Breast epithelium (tissue), 4 donors: Measurements from ENCODE around the gene VWF. TPM values are rescaled to one million over a fixed set of nuclear protein-coding genes. Genes with fewer than 3 reads are reported as not detected.

Experiments used
- DNase-seq, 2 donors: peaks; one replicate each; pipeline ENCODE4 v3.0.0-alpha.2; 2019; ENCODE audit warnings: low spot score in 2 of 2
- H3K27ac ChIP-seq, 2 donors: fragments of 200-600 bp; sonication (generic) in 1 of 2; one replicate each; pipeline ENCODE4 v1.5.1; 2016 to 2019; ENCODE audit warnings: mild to moderate bottlenecking in 1 of 2
- H3K27me3 ChIP-seq, 2 donors: fragments of 200-600 bp; sonication (generic) in 1 of 2; one replicate each; pipeline versions ENCODE4 v1.5.1 to v1.6.0; 2017 to 2019; ENCODE audit warnings: control low read depth in 1 of 2, mild to moderate bottlenecking in 1 of 2
- H3K36me3 ChIP-seq: fragments of 200-600 bp; one replicate; pipeline ENCODE4 v1.5.1; 2019
- H3K4me1 ChIP-seq, 2 donors: fragments of 200-600 bp; sonication (generic); one replicate each; pipeline ENCODE4 v1.5.1; 2016 to 2019; ENCODE audit warnings: control low read depth in 1 of 2
- H3K4me3 ChIP-seq, 3 donors: fragments of 200-600 bp; sonication (generic); 1 replicate in 2 of 3; 2 replicates in 1 of 3; pipeline ENCODE4 v1.5.1; 2016 to 2019; ENCODE audit warnings: mild to moderate bottlenecking in 3 of 3, moderate library complexity in 2 of 3
- H3K9me3 ChIP-seq, 2 donors: fragments of 200-600 bp; sonication (generic) in 1 of 2; one replicate each; pipeline ENCODE4 v1.5.1; 2016 to 2019; ENCODE audit warnings: control low read depth in 1 of 2
- POLR2A ChIP-seq: fragments of 450-650 bp; IDR thresholded peaks from one replicate; pipeline ENCODE4 v1.6.1; 2016; ENCODE audit warnings: antibody characterized with exemption, mild to moderate bottlenecking, moderate library complexity
- POLR2AphosphoS5 ChIP-seq, 3 donors: sonication (generic); formaldehyde crosslinking; IDR thresholded peaks; one replicate each; pipeline ENCODE4 v1.6.1; 2017; ENCODE audit warnings: antibody characterized with exemption in 3 of 3
- intact Hi-C: fragments of 100-400 bp; cut with DNase I; formaldehyde crosslinking; loops from one replicate; pipeline ENCODE4 v1.15.1; 2023; ENCODE audit warnings: low total_unique reads
- total RNA-seq, 3 donors: library from RNA; depleted of rRNA; stranded (reverse); fragments of >200 nt; gene quantifications; one replicate each; pipeline ENCODE4 v1.1.0, GENCODE V29; 2016
- TF ChIP-seq, protein P1 (sequence below), 3 donors: fragments of 450-650 bp; IDR thresholded peaks; one replicate each; pipeline ENCODE4 v1.5.1; 2016 to 2017; ENCODE audit warnings: antibody characterized with exemption in 3 of 3, mild to moderate bottlenecking in 3 of 3, moderate library complexity in 3 of 3

Gene VWF
- total RNA-seq, 3 donors from 2014 or later: 60.3 to 267 (median 117) TPM

DNA sequence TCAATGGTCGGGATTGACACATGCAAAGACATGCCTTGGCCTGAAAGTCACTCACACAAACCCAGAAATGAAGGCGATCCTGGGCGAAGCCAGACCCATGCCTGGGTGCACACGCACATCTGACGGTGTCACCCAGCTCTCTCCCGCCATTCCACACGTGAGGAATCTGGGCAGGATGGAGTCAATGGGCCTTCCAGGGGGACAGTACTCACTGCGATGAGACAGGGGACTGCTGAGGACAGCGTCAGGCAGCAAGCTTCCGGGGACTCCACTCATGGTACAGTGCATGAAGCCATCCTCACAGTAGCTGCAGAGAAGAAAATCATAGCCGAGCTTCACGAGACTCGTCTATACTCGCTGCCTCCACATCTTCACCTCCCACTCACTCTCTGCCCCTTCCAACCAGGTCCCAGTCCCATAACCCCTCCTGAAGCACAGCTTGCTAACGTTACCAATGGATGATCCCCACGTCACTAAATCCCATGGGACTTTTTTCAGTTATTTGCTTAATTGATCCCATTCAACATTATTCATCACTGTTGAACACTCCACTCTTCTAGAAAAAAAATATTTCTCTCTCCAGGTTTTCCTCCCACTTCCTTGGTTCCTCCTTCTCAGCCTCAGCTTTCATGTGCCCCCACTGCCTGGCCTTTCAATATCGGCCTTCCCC lies 77.8 kb downstream of the VWF start:
- intact Hi-C loops: no loop called here

DNA sequence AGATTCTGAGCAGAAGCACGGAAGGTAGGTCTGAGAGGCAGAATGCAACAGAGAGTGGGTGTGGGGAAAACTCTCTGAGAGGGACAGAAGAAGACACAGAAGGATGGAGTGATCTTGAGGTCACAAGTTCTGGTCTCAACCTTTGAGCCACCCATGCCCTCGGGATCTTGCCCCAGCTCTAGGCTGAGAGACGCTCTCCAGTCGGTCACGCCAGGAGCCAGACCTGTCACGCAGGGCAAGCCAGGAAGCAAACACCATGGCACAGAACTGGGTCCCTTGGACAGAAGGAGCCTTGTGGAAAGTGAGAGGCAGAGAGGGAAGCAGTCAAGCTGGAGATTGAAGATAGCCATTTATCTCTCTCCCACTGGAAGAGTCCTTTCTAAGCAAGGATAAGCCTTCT lies 79.0 kb downstream of the VWF start:
- intact Hi-C loops: no loop called here

More for the DNA sequence above, 77.8 kb downstream of the VWF start:
- H3K27me3 ChIP-seq: no peaks in the 10 kb centered on the region
- no peaks in the 10 kb centered on the region for H3K4me1 ChIP-seq
- H3K9me3 ChIP-seq: no peaks in the 10 kb centered on the region
- TF ChIP-seq POLR2A: no peak
- no peak for TF ChIP-seq POLR2AphosphoS5 (IDR thresholded peaks at IDR 0.05)
- TF ChIP-seq, protein P1, sequence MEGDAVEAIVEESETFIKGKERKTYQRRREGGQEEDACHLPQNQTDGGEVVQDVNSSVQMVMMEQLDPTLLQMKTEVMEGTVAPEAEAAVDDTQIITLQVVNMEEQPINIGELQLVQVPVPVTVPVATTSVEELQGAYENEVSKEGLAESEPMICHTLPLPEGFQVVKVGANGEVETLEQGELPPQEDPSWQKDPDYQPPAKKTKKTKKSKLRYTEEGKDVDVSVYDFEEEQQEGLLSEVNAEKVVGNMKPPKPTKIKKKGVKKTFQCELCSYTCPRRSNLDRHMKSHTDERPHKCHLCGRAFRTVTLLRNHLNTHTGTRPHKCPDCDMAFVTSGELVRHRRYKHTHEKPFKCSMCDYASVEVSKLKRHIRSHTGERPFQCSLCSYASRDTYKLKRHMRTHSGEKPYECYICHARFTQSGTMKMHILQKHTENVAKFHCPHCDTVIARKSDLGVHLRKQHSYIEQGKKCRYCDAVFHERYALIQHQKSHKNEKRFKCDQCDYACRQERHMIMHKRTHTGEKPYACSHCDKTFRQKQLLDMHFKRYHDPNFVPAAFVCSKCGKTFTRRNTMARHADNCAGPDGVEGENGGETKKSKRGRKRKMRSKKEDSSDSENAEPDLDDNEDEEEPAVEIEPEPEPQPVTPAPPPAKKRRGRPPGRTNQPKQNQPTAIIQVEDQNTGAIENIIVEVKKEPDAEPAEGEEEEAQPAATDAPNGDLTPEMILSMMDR (IDR thresholded peaks at IDR 0.05): no peak
- H3K27ac ChIP-seq: no peak overlapping the region
- no peaks in the 10 kb centered on the region for H3K36me3 ChIP-seq
- no peak for DNase-seq
- no peak overlapping the region for H3K4me3 ChIP-seq

DNA sequence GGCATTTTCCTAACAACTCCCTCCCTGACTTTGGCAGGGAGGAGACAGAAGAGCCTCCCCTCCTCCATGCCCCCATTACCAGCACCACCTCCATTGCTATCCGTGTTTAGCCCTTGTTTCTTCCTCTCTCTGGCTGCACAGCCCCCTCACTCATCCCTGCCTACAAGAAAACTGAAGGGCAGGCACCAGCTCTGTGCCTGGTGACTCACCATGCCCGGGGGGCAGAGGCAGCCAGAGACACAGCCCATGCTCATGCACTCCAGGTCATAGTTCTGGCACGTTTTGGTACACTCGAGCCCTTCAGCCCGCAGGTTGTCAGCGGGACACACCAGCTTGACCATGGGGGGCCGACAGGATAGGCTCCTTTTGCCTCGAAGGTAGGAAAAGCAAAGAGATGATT lies 80.4 kb downstream of the VWF start:
- H3K36me3 ChIP-seq: no peaks in the 10 kb centered on the region
- intact Hi-C loops: no loop called here

More for the DNA sequence above, 79.0 kb downstream of the VWF start:
- TF ChIP-seq POLR2AphosphoS5 (IDR thresholded peaks at IDR 0.05): no peak
- TF ChIP-seq, protein P1 (IDR thresholded peaks at IDR 0.05): no peak
- TF ChIP-seq POLR2A: no peak
- no peaks in the 10 kb centered on the region for H3K27me3 ChIP-seq
- no peaks in the 10 kb centered on the region for H3K36me3 ChIP-seq
- no peaks in the 10 kb centered on the region for H3K4me1 ChIP-seq
- no peaks in the 10 kb centered on the region for H3K9me3 ChIP-seq
- H3K4me3 ChIP-seq: no peak overlapping the region
- DNase-seq: no peak
- no peak overlapping the region for H3K27ac ChIP-seq

DNA sequence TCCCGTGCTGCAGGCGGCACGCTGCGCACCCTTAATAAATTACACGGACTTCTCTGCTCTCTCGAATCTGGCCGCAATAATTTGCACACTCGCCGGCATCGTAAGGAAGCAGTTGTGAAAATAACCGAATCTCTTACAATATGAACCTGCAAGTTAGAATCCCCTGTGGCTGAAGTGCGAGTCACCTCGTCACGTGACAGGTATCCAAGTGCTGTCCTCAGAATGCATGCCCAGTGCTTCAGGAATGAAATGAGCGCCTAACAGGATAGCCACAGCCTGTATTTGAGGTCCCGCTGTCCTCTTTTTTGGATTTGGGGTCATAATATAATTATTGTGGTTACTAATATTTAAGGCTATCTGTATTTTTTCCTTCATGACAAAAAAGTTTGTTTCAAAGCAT lies 82.0 kb downstream of the VWF start:
- TF ChIP-seq POLR2A (no peak), POLR2AphosphoS5 (IDR thresholded peaks at IDR 0.05) (no peak)
- TF ChIP-seq, protein P1 (IDR thresholded peaks at IDR 0.05): no peak
- Histone ChIP-seq H3K27me3 (no peaks in the 10 kb centered on the region), H3K4me1 (no peaks in the 10 kb centered on the region), H3K36me3 (no peaks in the 10 kb centered on the region), H3K4me3 (no peak overlapping the region), H3K9me3 (no peaks in the 10 kb centered on the region), H3K27ac (no peak overlapping the region)
- intact Hi-C loops: no loop called here
- no peak for DNase-seq

More for the DNA sequence above, 80.4 kb downstream of the VWF start:
- H3K4me1 ChIP-seq: no peaks in the 10 kb centered on the region
- DNase-seq: no peak
- no peaks in the 10 kb centered on the region for H3K9me3 ChIP-seq
- no peak overlapping the region for H3K27ac ChIP-seq
- H3K27me3 ChIP-seq: no peaks in the 10 kb centered on the region
- TF ChIP-seq, protein P1 (IDR thresholded peaks at IDR 0.05): no peak
- TF ChIP-seq POLR2AphosphoS5 (IDR thresholded peaks at IDR 0.05): no peak
- TF ChIP-seq POLR2A: no peak
- no peak overlapping the region for H3K4me3 ChIP-seq

DNA sequence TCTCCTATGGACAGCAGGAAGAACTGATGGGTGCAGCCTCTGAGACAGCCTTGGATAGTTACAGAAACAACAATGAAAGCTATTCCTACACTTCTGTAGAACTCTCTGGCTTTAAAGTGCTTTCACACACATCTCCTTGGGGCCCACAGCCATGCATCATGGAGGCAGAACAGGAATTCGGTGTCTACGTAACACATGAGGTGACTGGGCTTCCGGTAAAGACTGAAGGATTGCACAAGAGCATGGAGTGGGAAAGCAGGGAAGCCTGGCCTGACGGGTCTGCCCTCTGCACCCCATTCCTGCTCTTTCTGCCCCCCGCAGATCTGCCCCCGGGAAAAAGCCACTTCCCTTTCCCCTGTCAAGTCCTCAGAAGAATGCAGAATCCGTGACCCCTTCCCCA lies 82.6 kb downstream of the VWF start:
- no peak for DNase-seq
- H3K27ac ChIP-seq: no peak overlapping the region
- intact Hi-C loops: no loop called here
- no peak overlapping the region for H3K4me3 ChIP-seq
- no peaks in the 10 kb centered on the region for H3K27me3 ChIP-seq
- H3K36me3 ChIP-seq: no peaks in the 10 kb centered on the region
- H3K9me3 ChIP-seq: no peaks in the 10 kb centered on the region
- TF ChIP-seq, protein P1 (IDR thresholded peaks at IDR 0.05): no peak
- TF ChIP-seq POLR2A (no peak), POLR2AphosphoS5 (IDR thresholded peaks at IDR 0.05) (no peak)
- no peaks in the 10 kb centered on the region for H3K4me1 ChIP-seq
